HepG2 (cell line): Measurements from ENCODE around the gene SDHD. TPM values are rescaled to one million over a fixed set of nuclear protein-coding genes. Genes with fewer than 3 reads are reported as not detected.

Source experiments
- AHDC1 ChIP-seq: sonication (generic); formaldehyde crosslinking; IDR thresholded peaks from 2 replicates; pipeline ENCODE4 v1.5.1; 2020; ENCODE audit warnings: mild to moderate bottlenecking, missing genetic modification reagents, borderline replicate concordance
- AKNA ChIP-seq: sonication (generic); formaldehyde crosslinking; IDR thresholded peaks from 2 replicates; pipeline ENCODE4 v1.4.0; 2020; ENCODE audit warnings: missing genetic modification reagents, borderline replicate concordance
- DNMT3B ChIP-seq: conservative IDR thresholded peaks from 2 replicates; pipeline ENCODE4 v1.6.1; 2016; ENCODE audit warnings: missing biosample characterization, control low read depth
- ETV6 ChIP-seq: sonication (generic); formaldehyde crosslinking; conservative IDR thresholded peaks from 2 replicates; pipeline ENCODE4 v1.4.0; 2020; ENCODE audit warnings: missing genetic modification reagents
- KAT8 ChIP-seq: IDR thresholded peaks from 2 replicates; pipeline ENCODE4 v1.6.1; 2016; ENCODE audit warnings: missing genetic modification reagents, missing compliant biosample characterization
- MED13 ChIP-seq: sonication (generic); formaldehyde crosslinking; IDR thresholded peaks from 2 replicates; pipeline ENCODE4 v1.5.0; 2020; ENCODE audit warnings: missing genetic modification reagents
- POLR2AphosphoS2 ChIP-seq: IDR thresholded peaks from 2 replicates; pipeline ENCODE4 v1.6.1; 2011; ENCODE audit warnings: low read depth, low read length, improper control_type of control experiment
- SMAD3 ChIP-seq: sonication (generic); formaldehyde crosslinking; IDR thresholded peaks from 2 replicates; pipeline ENCODE4 v1.4.0; 2020; ENCODE audit warnings: missing genetic modification reagents
- TERF1 ChIP-seq: sonication (generic); formaldehyde crosslinking; IDR thresholded peaks from 2 replicates; pipeline ENCODE4 v1.8.0; 2022; ENCODE audit warnings: mild to moderate bottlenecking, missing genetic modification reagents, moderate library complexity
- ZFP1 ChIP-seq: IDR thresholded peaks from 2 replicates; pipeline ENCODE4 v1.6.1; 2016
- ZFP41 ChIP-seq: sonication (generic); formaldehyde crosslinking; IDR thresholded peaks from 2 replicates; pipeline ENCODE4 v1.4.0; 2020; ENCODE audit warnings: mild to moderate bottlenecking, missing genetic modification reagents, borderline replicate concordance
- ZFP90 ChIP-seq: sonication (generic); formaldehyde crosslinking; IDR thresholded peaks from 2 replicates; pipeline ENCODE4 v1.8.0; 2022; ENCODE audit warnings: missing genetic modification reagents, mild to moderate bottlenecking, inconsistent platforms, borderline replicate concordance
- ZMYM4 ChIP-seq: sonication (generic); formaldehyde crosslinking; IDR thresholded peaks from 2 replicates; pipeline ENCODE4 v1.8.1; 2023; ENCODE audit warnings: mild to moderate bottlenecking, missing genetic modification reagents
- ZNF44 ChIP-seq: sonication (generic); formaldehyde crosslinking; IDR thresholded peaks from 2 replicates; pipeline ENCODE4 v1.5.1; 2020; ENCODE audit warnings: mild to moderate bottlenecking, missing genetic modification reagents
- ZUFSP ChIP-seq: sonication (generic); formaldehyde crosslinking; IDR thresholded peaks from 2 replicates; pipeline ENCODE4 v1.9.0; 2021; ENCODE audit warnings: missing genetic modification reagents, mild to moderate bottlenecking, borderline replicate concordance
- polyA plus RNA-seq, 8 experiments: library from polyadenylated mRNA; depleted of rRNA in 3 of 8; stranded (reverse) in 7 of 8; unstranded in 1 of 8; fragments of >200 nt; fragmentation: Illumina TruSeq in 4 of 8; extraction: Trizol in 4 of 8; gene quantifications; 2 replicates each; pipeline versions ENCODE4 v1.2.1 to v1.2.3, GENCODE V29; 2011 to 2016; ENCODE audit warnings: low read depth in 4 of 8, missing spikeins in 1 of 8, mixed read lengths in 1 of 8; ENCODE audit not compliant: insufficient read depth in 1 of 8
- total RNA-seq, 5 experiments: library from RNA; depleted of rRNA; stranded (reverse); fragments of >200 nt; fragmentation: Illumina TruSeq; extraction: Trizol; gene quantifications; 2 replicates each; pipeline ENCODE4 v1.2.3, GENCODE V29; 2016; ENCODE audit warnings: low read depth in 1 of 5

The SDHD gene
- total and polyA plus RNA-seq, 2 of the 13 experiments (the other 11 are each of a cell fraction or from before 2014, with no cell fraction given) = 117 to 123 TPM

- no peak for TF ChIP-seq ETV6
- no peak for TF ChIP-seq AKNA (CRISPR knock-in tag)
- peak; percentile 43; the same call in 1 of the 2 replicates for TF ChIP-seq AHDC1 (CRISPR knock-in tag)
- TF ChIP-seq ZFP41 (CRISPR knock-in tag) = no peak
- TF ChIP-seq ZUFSP (CRISPR knock-in tag) = no peak; the same call in 1 of the 2 replicates
- TF ChIP-seq ZNF44 (CRISPR knock-in tag) = peak; percentile 81; the same call in 1 of the 2 replicates
- no peak for TF ChIP-seq POLR2AphosphoS2
- peak; percentile 92 for TF ChIP-seq ZMYM4
- no peak for TF ChIP-seq TERF1 (CRISPR knock-in tag)
- peak; percentile 99 for TF ChIP-seq KAT8
- TF ChIP-seq ZFP1 (CRISPR knock-in tag) = no peak; the same call in 1 of the 2 replicates
- no peak for TF ChIP-seq MED13 (CRISPR knock-in tag)
- no peak for TF ChIP-seq ZFP90
- TF ChIP-seq DNMT3B (CRISPR knock-in tag) = no peak
- peak; percentile 73; the same call in 1 of the 2 replicates for TF ChIP-seq SMAD3 (CRISPR knock-in tag)
These were observed at the start of gene SDHD, which contains the start of gene TIMM8B (continued) for GRCh38 chr11:112086422-112087191.
